ENCODE results near the gene UNC50. TPM values are rescaled to one million over a fixed set of nuclear protein-coding genes. Genes with fewer than 3 reads are reported as not detected.

The UNC50 gene
- total RNA-seq, 2 experiments from 2014 or later, result 29.8 to 30.9 TPM

DNA sequence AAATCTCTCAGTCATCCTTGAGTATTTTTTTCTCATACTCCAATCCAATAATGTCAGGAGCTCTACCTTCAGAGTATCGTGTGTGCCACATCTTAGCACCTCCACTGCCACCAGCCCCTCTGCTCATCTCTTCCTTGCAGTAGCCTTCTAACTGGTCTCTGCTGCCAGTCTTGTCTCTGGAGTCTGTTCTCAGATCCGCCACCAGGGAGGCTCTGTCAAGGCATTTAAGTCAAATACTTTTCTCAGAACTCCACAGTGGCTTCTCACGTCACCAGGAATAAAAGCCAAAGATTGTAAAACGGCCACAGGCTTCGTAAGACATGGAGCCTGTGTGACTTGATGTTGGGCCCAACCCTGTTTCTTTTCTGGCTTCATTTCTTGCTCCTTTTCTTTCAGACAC is 7.1 kb downstream of the UNC50 start:
- DNase-seq, result no peak
- H3K9me3 Mint-ChIP-seq, result no peaks in the 10 kb centered on the region
- H3K36me3 Mint-ChIP-seq, result peaks cover 47% of the 10 kb centered on the region
- H3K27me3 Mint-ChIP-seq, result no peaks in the 10 kb centered on the region
- peaks cover 48% of the 10 kb centered on the region for H3K4me1 Mint-ChIP-seq
- H3K27ac Mint-ChIP-seq, result peak overlapping the region; percentile 15
- no peak overlapping the region for H3K4me3 Mint-ChIP-seq

- peak overlapping the region; percentile 78 for H3K27ac Mint-ChIP-seq
- H3K4me3 Mint-ChIP-seq, result no peak overlapping the region
- no peaks in the 10 kb centered on the region for H3K9me3 Mint-ChIP-seq
- H3K27me3 Mint-ChIP-seq, result no peaks in the 10 kb centered on the region
- DNase-seq, result no peak
- H3K36me3 Mint-ChIP-seq, result peaks cover 44% of the 10 kb centered on the region
- H3K4me1 Mint-ChIP-seq, result peaks cover 40% of the 10 kb centered on the region
Measured at GRCh38 chr2:98617149-98617548, 8.8 kb downstream of the UNC50 start.

DNA sequence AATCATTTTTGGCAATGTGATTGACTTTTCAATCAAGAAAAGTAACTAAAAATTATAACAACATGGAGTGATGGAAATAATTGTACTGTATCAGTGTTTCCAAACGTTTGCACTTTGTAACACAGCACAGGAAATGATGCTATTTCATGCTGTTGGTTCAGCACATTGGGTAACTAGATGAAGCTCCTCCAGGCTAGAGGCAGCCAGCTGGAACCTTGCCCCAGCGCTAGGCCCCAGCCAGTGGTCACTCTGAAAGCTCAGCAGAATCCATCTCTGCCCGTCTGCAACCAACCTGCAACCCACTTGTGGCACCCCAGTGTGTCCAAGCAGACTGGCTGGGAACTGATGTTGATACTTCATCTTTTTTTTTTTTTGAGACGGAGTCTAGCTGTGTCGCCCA is 15.3 kb downstream of the UNC50 start:
- Mint-ChIP-seq H3K27me3 (no peaks in the 10 kb centered on the region), H3K4me1 (peaks cover 25% of the 10 kb centered on the region), H3K36me3 (peaks cover 26% of the 10 kb centered on the region), H3K9me3 (no peaks in the 10 kb centered on the region), H3K4me3 (no peak overlapping the region), H3K27ac (peak overlapping the region; percentile 74)
- no peak for DNase-seq

- no peak overlapping the region for H3K4me3 Mint-ChIP-seq
- peaks cover 22% of the 10 kb centered on the region for H3K36me3 Mint-ChIP-seq
- DNase-seq, result no peak
- H3K27ac Mint-ChIP-seq, result peak overlapping the region; percentile 2
- H3K4me1 Mint-ChIP-seq, result peaks cover 23% of the 10 kb centered on the region
- H3K9me3 Mint-ChIP-seq, result no peaks in the 10 kb centered on the region
- H3K27me3 Mint-ChIP-seq, result no peaks in the 10 kb centered on the region
Measured at GRCh38 chr2:98632351-98632750, 24.0 kb downstream of the UNC50 start.

- Mint-ChIP-seq H3K4me3 (peak overlapping the region; percentile 2), H3K4me1 (peaks cover 27% of the 10 kb centered on the region)
Measured at GRCh38 chr2:98634406-98635092, 26.2 kb downstream of the UNC50 start.

GRCh38 chr2:98637401-98638147 is 29.2 kb downstream of the UNC50 start:
- H3K4me3 Mint-ChIP-seq, result peak overlapping the region; percentile 24
- peaks cover 29% of the 10 kb centered on the region for H3K4me1 Mint-ChIP-seq
- peak overlapping the region; percentile 87 for H3K27ac Mint-ChIP-seq
- peaks cover 23% of the 10 kb centered on the region for H3K36me3 Mint-ChIP-seq
- no peaks in the 10 kb centered on the region for H3K9me3 Mint-ChIP-seq
- H3K27me3 Mint-ChIP-seq, result no peaks in the 10 kb centered on the region
- peak; percentile 27 for DNase-seq

More at GRCh38 chr2:98634406-98635092, 26.2 kb downstream of the UNC50 start:
- Mint-ChIP-seq H3K27me3 (no peaks in the 10 kb centered on the region), H3K27ac (peak overlapping the region; percentile 86), H3K36me3 (peaks cover 16% of the 10 kb centered on the region), H3K9me3 (no peaks in the 10 kb centered on the region)
- peak; percentile 43 for DNase-seq

DNA sequence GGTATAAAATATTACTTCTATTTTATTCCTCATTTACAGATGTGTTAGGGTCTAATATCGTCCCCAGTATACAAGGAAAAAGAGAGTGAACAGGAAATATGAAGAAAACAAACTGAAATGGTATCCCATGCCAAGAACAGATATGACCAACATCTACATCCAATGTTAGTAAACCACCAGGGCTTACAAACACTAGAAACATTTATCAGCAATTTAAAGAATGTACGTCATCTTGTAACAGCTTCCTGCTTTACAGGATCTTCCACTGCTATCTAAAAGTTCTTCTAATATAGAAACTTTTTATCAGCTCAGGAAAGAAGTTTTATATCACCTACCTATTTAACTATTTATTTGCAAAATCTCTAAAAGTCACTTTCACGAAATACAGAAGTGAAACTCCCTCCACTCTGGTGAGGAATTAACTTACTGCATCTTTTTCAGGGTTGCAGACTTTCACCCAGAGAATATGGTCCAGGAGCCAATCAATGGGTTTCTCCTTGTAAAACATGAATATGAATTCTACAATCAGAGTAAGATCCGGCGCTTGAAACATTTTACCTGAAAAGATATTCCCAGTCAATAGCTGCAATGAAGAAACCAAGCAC is 35.2 kb downstream of the UNC50 start:
- no peaks in the 10 kb centered on the region for H3K9me3 Mint-ChIP-seq
- peaks cover 16% of the 10 kb centered on the region for H3K4me1 Mint-ChIP-seq
- H3K4me3 Mint-ChIP-seq, result no peak overlapping the region
- H3K27me3 Mint-ChIP-seq, result no peaks in the 10 kb centered on the region
- H3K36me3 Mint-ChIP-seq, result peaks cover 12% of the 10 kb centered on the region
- H3K27ac Mint-ChIP-seq, result no peak overlapping the region
- DNase-seq, result no peak

DNA sequence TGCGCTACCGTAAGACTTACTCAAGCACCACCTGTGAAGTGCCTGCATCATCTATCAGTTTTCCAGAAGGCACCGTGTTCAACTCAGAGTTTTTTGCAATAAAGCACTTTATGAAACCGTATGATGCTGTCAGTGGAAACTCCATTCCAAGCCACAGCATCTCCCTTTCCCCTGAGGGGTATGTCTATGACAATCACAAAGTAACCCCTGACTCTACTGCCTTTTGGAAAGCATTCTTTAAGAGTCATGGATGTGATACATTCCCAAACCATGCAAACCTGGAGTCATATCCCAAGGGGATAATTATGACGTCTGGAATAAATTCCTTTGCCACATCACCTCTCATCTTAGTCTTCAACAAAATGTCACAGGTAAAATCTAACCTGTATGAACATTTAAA is 39.2 kb downstream of the UNC50 start:
- Mint-ChIP-seq H3K27ac (peak overlapping the region; percentile 40), H3K4me1 (peaks cover 45% of the 10 kb centered on the region), H3K27me3 (no peaks in the 10 kb centered on the region), H3K36me3 (peaks cover 28% of the 10 kb centered on the region), H3K9me3 (peaks cover 5% of the 10 kb centered on the region), H3K4me3 (no peak overlapping the region)
- no peak for DNase-seq

DNA sequence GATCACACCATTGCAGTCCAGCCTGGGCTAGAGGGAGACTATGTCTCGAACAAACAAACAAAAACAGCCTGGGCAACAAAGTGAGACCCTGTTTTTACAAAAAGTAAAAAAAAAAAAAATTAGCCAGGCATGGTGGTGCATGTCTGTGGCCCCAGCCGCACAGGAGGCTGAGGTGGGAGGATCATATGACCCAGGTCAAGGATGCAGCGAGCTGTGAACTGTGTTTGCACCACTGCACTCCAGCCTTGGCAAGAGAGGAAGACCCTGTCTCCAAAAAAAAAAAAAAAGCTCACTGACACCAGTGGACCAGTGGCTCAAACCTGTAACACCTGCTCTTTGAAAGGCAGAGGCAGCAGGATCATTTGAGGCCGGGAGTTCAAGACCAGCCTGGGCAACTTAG is 40.1 kb downstream of the UNC50 start:
- Mint-ChIP-seq H3K27me3 (no peaks in the 10 kb centered on the region), H3K36me3 (peaks cover 34% of the 10 kb centered on the region), H3K9me3 (peaks cover 5% of the 10 kb centered on the region), H3K4me3 (no peak overlapping the region), H3K4me1 (peaks cover 53% of the 10 kb centered on the region), H3K27ac (no peak overlapping the region)
- no peak for DNase-seq

- Mint-ChIP-seq H3K4me1 (peaks cover 58% of the 10 kb centered on the region), H3K27ac (peak overlapping the region; percentile 76), H3K4me3 (no peak overlapping the region), H3K27me3 (no peaks in the 10 kb centered on the region), H3K36me3 (peaks cover 42% of the 10 kb centered on the region), H3K9me3 (peaks cover 5% of the 10 kb centered on the region)
- peak; percentile 74 for DNase-seq
Measured at GRCh38 chr2:98649135-98649991, 41.0 kb downstream of the UNC50 start.

- no peak overlapping the region for H3K4me3 Mint-ChIP-seq
- H3K27ac Mint-ChIP-seq, result peak overlapping the region; percentile 76
- DNase-seq, result no peak
- peaks cover 64% of the 10 kb centered on the region for H3K4me1 Mint-ChIP-seq
- H3K9me3 Mint-ChIP-seq, result peaks cover 5% of the 10 kb centered on the region
- peaks cover 42% of the 10 kb centered on the region for H3K36me3 Mint-ChIP-seq
- H3K27me3 Mint-ChIP-seq, result no peaks in the 10 kb centered on the region
Measured at GRCh38 chr2:98649992-98650375, 41.6 kb downstream of the UNC50 start.

DNA sequence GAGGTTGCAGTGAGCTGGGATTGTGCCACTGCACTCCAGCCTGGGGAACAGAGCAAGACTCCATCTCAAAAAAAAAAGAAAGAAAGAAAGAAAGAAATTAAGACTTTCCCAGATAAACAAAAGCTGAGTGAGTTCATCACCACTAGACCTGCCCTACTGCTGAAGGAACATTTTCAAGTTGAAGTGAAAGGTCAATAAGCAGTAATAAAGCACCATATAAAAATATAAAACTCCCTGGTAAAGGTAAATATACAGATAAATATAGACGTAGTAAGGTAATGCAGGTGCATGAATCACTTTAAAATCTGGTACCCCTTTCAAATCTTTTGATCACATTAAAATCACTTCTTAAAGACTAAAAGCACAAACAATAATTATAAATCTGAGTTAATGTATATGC is 42.6 kb downstream of the UNC50 start:
- H3K9me3 Mint-ChIP-seq, result peaks cover 5% of the 10 kb centered on the region
- peak overlapping the region; percentile 76 for H3K27ac Mint-ChIP-seq
- no peaks in the 10 kb centered on the region for H3K27me3 Mint-ChIP-seq
- H3K4me1 Mint-ChIP-seq, result peaks cover 72% of the 10 kb centered on the region
- H3K4me3 Mint-ChIP-seq, result no peak overlapping the region
- no peak for DNase-seq
- peaks cover 42% of the 10 kb centered on the region for H3K36me3 Mint-ChIP-seq

DNA sequence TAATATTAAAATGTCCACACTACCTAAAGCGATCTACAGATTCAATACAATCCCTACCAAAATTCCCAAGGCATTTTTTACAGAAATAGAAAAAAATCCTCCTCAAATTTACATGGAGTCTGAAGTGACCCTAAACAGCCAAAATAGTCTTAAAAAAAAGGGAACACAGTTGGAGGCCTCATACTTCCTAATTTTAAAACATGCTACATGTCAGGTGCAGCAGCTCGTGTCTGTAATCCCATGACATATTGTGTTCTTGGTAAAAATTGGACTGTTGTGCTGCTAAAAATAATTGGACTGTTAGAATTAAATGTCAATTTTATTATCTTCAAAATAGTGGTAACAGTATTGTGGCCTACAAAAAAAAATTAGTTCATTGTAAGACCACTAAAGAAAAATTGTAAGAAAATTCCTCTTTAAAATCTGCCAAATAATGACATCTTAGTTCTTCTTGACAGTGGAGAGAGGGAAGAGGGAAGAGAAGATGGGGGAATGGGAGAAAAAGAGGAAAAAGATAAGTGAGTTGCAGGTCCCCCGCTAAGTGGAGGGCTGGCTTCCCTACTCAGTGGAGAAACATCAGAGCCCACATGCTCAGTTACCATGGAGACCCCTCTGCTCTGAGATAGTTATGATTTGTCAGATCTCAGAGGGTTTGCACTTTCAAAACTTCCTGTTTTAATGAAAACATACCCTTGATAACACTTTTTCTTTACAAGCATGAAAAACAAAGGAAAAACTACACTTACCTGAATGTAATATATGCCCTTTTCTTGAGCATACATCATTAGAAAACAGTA is 46.5 kb downstream of the UNC50 start:
- peaks cover 78% of the 10 kb centered on the region for H3K4me1 Mint-ChIP-seq
- peak overlapping the region; percentile 68 for H3K4me3 Mint-ChIP-seq
- DNase-seq, result peak; percentile 50
- H3K27ac Mint-ChIP-seq, result peak overlapping the region; percentile 95
- peaks cover 45% of the 10 kb centered on the region for H3K36me3 Mint-ChIP-seq
- H3K27me3 Mint-ChIP-seq, result no peaks in the 10 kb centered on the region
- H3K9me3 Mint-ChIP-seq, result peaks cover 5% of the 10 kb centered on the region

- no peaks in the 10 kb centered on the region for H3K27me3 Mint-ChIP-seq
- peaks cover 44% of the 10 kb centered on the region for H3K36me3 Mint-ChIP-seq
- H3K4me3 Mint-ChIP-seq, result peak overlapping the region; percentile 52
- no peak for DNase-seq
- peaks cover 11% of the 10 kb centered on the region for H3K9me3 Mint-ChIP-seq
- peaks cover 76% of the 10 kb centered on the region for H3K4me1 Mint-ChIP-seq
- peak overlapping the region; percentile 87 for H3K27ac Mint-ChIP-seq
Measured at GRCh38 chr2:98656800-98657199, 48.4 kb downstream of the UNC50 start.

Measured in activated naive CD8-positive, alpha-beta T cell treated with anti-CD3 and anti-CD28 coated beads for 36 hours (primary cell).